Measurements from ENCODE around the gene RTP3. TPM values are rescaled to one million over a fixed set of nuclear protein-coding genes. Genes with fewer than 3 reads are reported as not detected.

The RTP3 gene
- total and polyA plus RNA-seq, 8 donors, result not detected

DNA sequence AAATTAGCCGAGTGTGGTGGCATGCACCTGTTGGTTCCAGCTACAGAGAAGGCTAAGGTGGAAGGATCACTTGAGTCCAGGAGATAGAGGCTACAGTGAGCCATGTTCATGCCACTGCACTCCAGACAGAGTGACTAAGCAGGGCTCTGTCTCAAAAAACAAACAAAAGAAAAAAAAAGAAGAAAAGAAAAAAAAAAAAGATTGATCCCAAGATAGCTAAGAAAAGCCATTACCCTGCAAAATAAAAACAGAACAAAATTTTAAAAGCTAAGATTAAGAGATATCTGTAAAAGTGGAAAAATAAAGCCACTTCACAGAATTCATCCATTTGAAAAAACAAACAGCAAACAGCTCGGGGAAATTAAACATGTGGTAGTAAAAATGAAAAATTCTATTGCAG lies 44.6 kb downstream of the RTP3 start:
- Histone ChIP-seq H3K27ac (no peak overlapping the region), H3K27me3 (no peaks in the 10 kb centered on the region), H3K4me1 (peaks cover 0 to 6% (median 2%) of the 10 kb centered on the region in 4 donors), H3K4me3 (no peak overlapping the region), H3K9me3 (no peaks in the 10 kb centered on the region), H3K36me3 (peaks cover 0 to 9% (median 3%) of the 10 kb centered on the region in 4 donors)
- WGBS, 5 donors, result 83 to 93% (median 84%) methylated on average over 2 of the region's 2 CpGs
- TF ChIP-seq POLR2AphosphoS5 (IDR thresholded peaks at IDR 0.05), result no peak
- no peak for TF ChIP-seq EP300 (IDR thresholded peaks at IDR 0.05)
- TF ChIP-seq POLR2A (IDR thresholded peaks at IDR 0.05), result no peak
- TF ChIP-seq, protein P1, sequence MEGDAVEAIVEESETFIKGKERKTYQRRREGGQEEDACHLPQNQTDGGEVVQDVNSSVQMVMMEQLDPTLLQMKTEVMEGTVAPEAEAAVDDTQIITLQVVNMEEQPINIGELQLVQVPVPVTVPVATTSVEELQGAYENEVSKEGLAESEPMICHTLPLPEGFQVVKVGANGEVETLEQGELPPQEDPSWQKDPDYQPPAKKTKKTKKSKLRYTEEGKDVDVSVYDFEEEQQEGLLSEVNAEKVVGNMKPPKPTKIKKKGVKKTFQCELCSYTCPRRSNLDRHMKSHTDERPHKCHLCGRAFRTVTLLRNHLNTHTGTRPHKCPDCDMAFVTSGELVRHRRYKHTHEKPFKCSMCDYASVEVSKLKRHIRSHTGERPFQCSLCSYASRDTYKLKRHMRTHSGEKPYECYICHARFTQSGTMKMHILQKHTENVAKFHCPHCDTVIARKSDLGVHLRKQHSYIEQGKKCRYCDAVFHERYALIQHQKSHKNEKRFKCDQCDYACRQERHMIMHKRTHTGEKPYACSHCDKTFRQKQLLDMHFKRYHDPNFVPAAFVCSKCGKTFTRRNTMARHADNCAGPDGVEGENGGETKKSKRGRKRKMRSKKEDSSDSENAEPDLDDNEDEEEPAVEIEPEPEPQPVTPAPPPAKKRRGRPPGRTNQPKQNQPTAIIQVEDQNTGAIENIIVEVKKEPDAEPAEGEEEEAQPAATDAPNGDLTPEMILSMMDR (IDR thresholded peaks at IDR 0.05), result no peak
- DNase-seq, result no peak
- intact Hi-C loops (cut with DNase I; ENCODE audit: low total_unique reads), result no loop called here

DNA sequence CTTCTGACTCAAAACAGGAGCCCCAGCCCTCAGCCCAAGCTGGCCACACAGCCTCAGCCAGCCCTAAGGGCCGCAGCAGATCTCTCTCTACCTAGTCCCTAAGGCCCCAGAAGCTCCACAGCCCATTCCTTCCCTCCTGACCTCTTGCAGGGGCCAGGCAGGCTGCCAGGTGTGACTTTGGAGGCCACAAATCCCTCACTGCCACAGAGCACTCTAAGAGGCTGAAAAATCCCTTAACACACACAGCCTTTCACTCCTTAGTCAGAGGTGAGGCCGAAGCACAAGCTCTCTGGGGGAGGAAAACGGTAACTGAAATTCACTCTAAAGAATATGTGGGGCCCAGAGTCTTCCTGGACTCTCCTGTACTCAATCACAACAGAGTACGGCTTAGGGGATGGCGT lies 45.0 kb downstream of the RTP3 start:
- Histone ChIP-seq H3K27ac (no peak overlapping the region), H3K4me1 (peaks cover 0 to 6% (median 2%) of the 10 kb centered on the region in 4 donors), H3K27me3 (no peaks in the 10 kb centered on the region), H3K4me3 (no peak overlapping the region), H3K9me3 (no peaks in the 10 kb centered on the region), H3K36me3 (peaks cover 0 to 9% (median 3%) of the 10 kb centered on the region in 4 donors)
- DNase-seq, result no peak
- intact Hi-C loops (cut with DNase I; ENCODE audit: low total_unique reads), result no loop called here
- WGBS, 5 donors, result 80 to 92% (median 88%) methylated on average over 5 of the region's 5 CpGs
- no peak for TF ChIP-seq EP300 (IDR thresholded peaks at IDR 0.05)
- TF ChIP-seq POLR2AphosphoS5 (IDR thresholded peaks at IDR 0.05), result no peak
- no peak for TF ChIP-seq POLR2A (IDR thresholded peaks at IDR 0.05)
- TF ChIP-seq, protein P1 (IDR thresholded peaks at IDR 0.05), result no peak

DNA sequence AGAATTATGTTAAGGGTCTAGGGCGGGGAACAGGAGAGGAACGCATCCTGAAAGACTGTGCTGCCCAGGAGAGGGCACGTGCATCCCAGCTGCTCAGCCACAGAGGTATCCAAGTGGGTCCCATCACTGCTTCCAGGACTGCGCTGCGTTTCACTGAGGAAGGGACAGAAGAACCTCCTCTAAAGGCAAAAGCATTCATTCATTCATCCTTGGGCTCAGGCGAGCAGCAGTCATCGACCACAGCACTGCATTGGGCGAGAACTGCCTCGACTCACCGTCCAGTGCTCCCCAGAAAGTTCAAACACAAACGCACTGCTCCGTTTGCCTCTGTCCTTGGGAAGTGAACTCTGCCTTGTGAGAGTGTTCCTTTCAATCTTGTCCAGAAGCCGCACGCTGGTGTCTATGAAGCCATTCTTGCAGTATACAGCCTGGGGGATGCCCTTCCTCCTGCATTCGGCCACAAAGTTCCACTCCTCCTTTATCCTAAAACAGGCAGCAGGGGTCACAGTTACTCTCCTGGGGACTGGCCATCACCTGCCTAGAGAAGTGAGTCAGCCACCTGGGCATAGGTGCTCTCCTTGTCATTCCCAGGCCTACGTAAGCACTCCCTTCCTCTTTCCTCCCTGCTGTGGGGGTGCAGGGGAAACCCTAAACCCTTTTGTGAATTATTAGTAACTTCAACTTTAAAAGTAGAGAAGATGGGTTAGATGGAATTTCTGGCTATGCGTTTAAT lies 47.2 kb downstream of the RTP3 start:
- no peak overlapping the region for H3K27ac ChIP-seq
- DNase-seq, result no peak
- no peak overlapping the region for H3K4me3 ChIP-seq
- TF ChIP-seq, protein P1 (IDR thresholded peaks at IDR 0.05), result no peak
- TF ChIP-seq POLR2AphosphoS5 (IDR thresholded peaks at IDR 0.05) (no peak), EP300 (IDR thresholded peaks at IDR 0.05) (no peak), POLR2A (IDR thresholded peaks at IDR 0.05) (no peak)
- WGBS, 5 donors, result 89 to 95% (median 93%) methylated on average over 17 of the region's 17 CpGs
- H3K9me3 ChIP-seq, result no peaks in the 10 kb centered on the region
- H3K27me3 ChIP-seq, result no peaks in the 10 kb centered on the region
- peaks cover 0 to 9% (median 3%) of the 10 kb centered on the region in 4 donors for H3K36me3 ChIP-seq
- peaks cover 0 to 5% (median 0%) of the 10 kb centered on the region in 4 donors for H3K4me1 ChIP-seq
- intact Hi-C loops (cut with DNase I; ENCODE audit: low total_unique reads), result no loop called here

DNA sequence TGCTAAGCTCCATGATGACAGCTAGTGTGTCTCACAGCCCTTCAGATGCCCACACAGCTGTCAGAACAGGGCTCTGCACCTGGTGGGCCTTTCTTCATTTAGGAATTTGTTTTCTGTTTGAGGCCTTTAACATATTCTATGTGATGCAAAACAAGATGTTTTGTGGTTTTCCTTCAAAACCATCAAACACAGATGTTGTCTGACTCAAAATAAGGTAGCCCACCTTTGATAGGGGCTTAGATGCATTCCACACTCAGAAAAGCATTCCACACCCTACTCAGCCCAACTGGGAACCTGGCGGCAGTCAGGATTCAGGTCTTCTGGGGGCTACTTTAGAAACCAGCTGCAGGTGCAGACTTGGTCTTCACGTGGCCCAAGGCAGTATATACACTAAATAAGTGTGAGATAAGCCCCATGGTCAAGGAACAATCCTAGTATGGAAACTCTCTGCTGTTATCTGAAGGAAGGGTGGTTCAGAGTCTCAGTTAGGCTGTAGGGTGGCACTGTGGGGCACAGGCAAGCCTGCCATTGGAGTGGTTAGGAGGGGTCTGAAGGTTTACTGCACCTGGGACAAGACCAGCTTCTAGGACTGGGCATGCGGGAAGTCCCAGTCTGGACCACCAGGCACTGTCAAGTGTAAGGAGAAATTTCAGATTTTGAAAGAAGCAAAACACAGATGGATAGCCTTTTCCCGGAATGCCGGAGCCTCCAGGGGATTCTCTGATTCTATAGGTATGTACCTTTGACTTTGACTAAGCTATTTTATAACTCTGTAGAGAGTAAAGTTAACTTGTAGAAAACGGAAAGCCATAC lies 48.2 kb downstream of the RTP3 start:
- no peak for DNase-seq
- Histone ChIP-seq H3K27ac (no peak overlapping the region), H3K27me3 (no peaks in the 10 kb centered on the region), H3K4me1 (peaks cover 0 to 5% (median 0%) of the 10 kb centered on the region in 4 donors), H3K4me3 (no peak overlapping the region), H3K36me3 (peaks cover 0 to 15% (median 5%) of the 10 kb centered on the region in 4 donors), H3K9me3 (no peaks in the 10 kb centered on the region)
- TF ChIP-seq POLR2AphosphoS5 (IDR thresholded peaks at IDR 0.05) (no peak), EP300 (IDR thresholded peaks at IDR 0.05) (no peak), POLR2A (IDR thresholded peaks at IDR 0.05) (no peak)
- TF ChIP-seq, protein P1 (IDR thresholded peaks at IDR 0.05), result no peak
- intact Hi-C loops (cut with DNase I; ENCODE audit: low total_unique reads), result no loop called here
- 72 to 81% (median 76%) methylated on average over 6 of the region's 6 CpGs for WGBS, 5 donors

All from stomach (tissue), 9 donors.